SH-SY5Y (cell line): ENCODE data around the gene DSCAML1.

Experiments
- GATA2 ChIP-seq: IDR thresholded peaks from 2 replicates; pipeline ENCODE4 v1.6.1; 2011; ENCODE audit warnings: mild to moderate bottlenecking, low read depth, low read length
- GATA3 ChIP-seq: IDR thresholded peaks from 2 replicates; pipeline ENCODE4 v1.6.1; 2011; ENCODE audit warnings: low read depth, mild to moderate bottlenecking, low read length, moderate library complexity

DNA sequence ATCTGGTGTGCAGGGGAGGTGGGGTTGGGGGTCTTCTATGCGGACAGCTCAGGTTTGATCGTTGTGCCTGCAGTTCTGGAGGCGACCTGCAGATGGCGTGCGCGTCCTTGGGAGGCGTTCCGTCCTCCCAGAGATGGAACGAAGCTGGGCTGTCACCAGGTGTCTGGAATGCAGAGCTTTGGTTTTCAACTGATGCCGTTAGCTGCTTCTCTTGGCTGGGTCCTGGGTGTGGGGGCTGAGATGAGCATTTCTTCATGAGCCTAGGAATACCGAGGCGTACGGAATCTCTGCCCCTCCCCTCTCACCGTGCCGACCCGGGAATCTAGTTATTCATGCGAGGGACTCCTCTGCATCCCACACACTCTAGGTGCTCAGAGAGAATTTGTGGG, 370.7 kb downstream of the DSCAML1 start:
- TF ChIP-seq GATA2 (no peak), GATA3 (no peak)
